Esophagus muscularis mucosa (tissue), 4 donors: ENCODE measurements around the gene OGDH. TPM values are rescaled to one million over a fixed set of nuclear protein-coding genes. Genes with fewer than 3 reads are reported as not detected.

Experiments used
- DNase-seq: peaks from one replicate; pipeline ENCODE4 v3.0.0-alpha.2; 2017; ENCODE audit errors: extremely low spot score
- H3K27ac ChIP-seq, 4 donors: fragments of 200-600 bp; sonication (generic); replicated peaks in 1 of 4; 1 replicate in 3 of 4; 2 replicates in 1 of 4; pipeline ENCODE4 v1.5.1; 2016 to 2019; ENCODE audit warnings: mild to moderate bottlenecking in 1 of 4
- H3K27me3 ChIP-seq, 4 donors: fragments of 200-600 bp; sonication (generic); one replicate each; pipeline versions ENCODE4 v1.5.1 to v1.6.0; 2016 to 2019
- H3K36me3 ChIP-seq, 4 donors: fragments of 200-600 bp; sonication (generic); one replicate each; pipeline ENCODE4 v1.5.1; 2016 to 2019
- H3K4me1 ChIP-seq, 4 donors: fragments of 200-600 bp; sonication (generic); one replicate each; pipeline ENCODE4 v1.5.1; 2016 to 2019
- H3K4me3 ChIP-seq, 4 donors: fragments of 200-600 bp; sonication (generic); 1 replicate in 2 of 4; 2 replicates in 2 of 4; pipeline ENCODE4 v1.5.1; 2016 to 2019; ENCODE audit warnings: mild to moderate bottlenecking in 4 of 4, moderate library complexity in 1 of 4
- H3K9me3 ChIP-seq, 4 donors: fragments of 200-600 bp; sonication (generic); 1 replicate in 3 of 4; 2 replicates in 1 of 4; pipeline ENCODE4 v1.5.1; 2016 to 2019
- EP300 ChIP-seq: sonication (generic); formaldehyde crosslinking; IDR thresholded peaks from one replicate; pipeline ENCODE4 v1.6.1; 2017; ENCODE audit warnings: antibody characterized with exemption
- POLR2A ChIP-seq: fragments of 450-650 bp; IDR thresholded peaks from one replicate; pipeline ENCODE4 v1.6.1; 2017; ENCODE audit warnings: antibody characterized with exemption, moderate library complexity, mild to moderate bottlenecking, low read depth
- POLR2AphosphoS5 ChIP-seq, 2 donors: sonication (generic); formaldehyde crosslinking; IDR thresholded peaks; one replicate each; pipeline ENCODE4 v1.6.1; 2017; ENCODE audit warnings: antibody characterized with exemption in 2 of 2
- WGBS: methylation state at CpG from one replicate; pipeline ENCODE4 v1.1.5; 2018; 5-methylcytosine and 5-hydroxymethylcytosine counted together
- intact Hi-C: fragments of 100-400 bp; cut with DNase I; formaldehyde crosslinking; loops from one replicate; pipeline ENCODE4 v1.15.1; 2023
- total RNA-seq, 4 donors: library from RNA; depleted of rRNA; stranded (reverse); fragments of >200 nt; gene quantifications; one replicate each; pipeline versions ENCODE4 v1.1.0 to v1.2.1, GENCODE V29; 2016
- TF ChIP-seq, protein P1 (sequence below), 3 experiments: fragments of 200-600 bp in 2 of 3; fragments of 450-650 bp in 1 of 3; sonication (generic) in 2 of 3; IDR thresholded peaks; one replicate each; pipeline ENCODE4 v1.5.1; 2017 to 2019; ENCODE audit warnings: antibody characterized with exemption in 3 of 3, mild to moderate bottlenecking in 2 of 3, moderate library complexity in 1 of 3

OGDH gene
- total RNA-seq, 4 donors from 2014 or later: 135 to 184 (median 145) TPM

DNA sequence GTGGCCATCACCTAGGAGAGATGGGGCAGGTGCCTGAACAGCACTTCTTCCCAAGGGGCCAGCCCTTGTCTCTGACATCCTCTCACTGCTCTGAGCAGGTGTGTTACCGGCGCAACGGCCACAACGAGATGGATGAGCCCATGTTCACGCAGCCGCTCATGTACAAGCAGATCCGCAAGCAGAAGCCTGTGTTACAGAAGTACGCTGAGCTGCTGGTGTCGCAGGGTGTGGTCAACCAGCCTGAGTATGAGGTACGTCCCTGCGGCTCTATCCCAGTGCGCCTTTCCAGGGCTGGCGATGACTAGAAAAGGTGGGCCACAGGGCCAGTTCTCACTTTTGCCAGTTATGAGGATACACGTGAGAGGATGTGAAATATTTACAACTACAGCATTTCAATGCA, 87.9 kb downstream of the OGDH start:
- no peak for DNase-seq
- H3K9me3 ChIP-seq: no peaks in the 10 kb centered on the region
- TF ChIP-seq POLR2AphosphoS5 (IDR thresholded peaks at IDR 0.05) (no peak), EP300 (no peak), POLR2A (no peak)
- TF ChIP-seq, protein P1, sequence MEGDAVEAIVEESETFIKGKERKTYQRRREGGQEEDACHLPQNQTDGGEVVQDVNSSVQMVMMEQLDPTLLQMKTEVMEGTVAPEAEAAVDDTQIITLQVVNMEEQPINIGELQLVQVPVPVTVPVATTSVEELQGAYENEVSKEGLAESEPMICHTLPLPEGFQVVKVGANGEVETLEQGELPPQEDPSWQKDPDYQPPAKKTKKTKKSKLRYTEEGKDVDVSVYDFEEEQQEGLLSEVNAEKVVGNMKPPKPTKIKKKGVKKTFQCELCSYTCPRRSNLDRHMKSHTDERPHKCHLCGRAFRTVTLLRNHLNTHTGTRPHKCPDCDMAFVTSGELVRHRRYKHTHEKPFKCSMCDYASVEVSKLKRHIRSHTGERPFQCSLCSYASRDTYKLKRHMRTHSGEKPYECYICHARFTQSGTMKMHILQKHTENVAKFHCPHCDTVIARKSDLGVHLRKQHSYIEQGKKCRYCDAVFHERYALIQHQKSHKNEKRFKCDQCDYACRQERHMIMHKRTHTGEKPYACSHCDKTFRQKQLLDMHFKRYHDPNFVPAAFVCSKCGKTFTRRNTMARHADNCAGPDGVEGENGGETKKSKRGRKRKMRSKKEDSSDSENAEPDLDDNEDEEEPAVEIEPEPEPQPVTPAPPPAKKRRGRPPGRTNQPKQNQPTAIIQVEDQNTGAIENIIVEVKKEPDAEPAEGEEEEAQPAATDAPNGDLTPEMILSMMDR (IDR thresholded peaks at IDR 0.05): no peak
- H3K27ac ChIP-seq: no peak overlapping the region
- intact Hi-C loops: no loop called here
- H3K27me3 ChIP-seq: no peaks in the 10 kb centered on the region
- H3K4me3 ChIP-seq: no peak overlapping the region
- WGBS: 94% methylated on average over 14 of the region's 14 CpGs
- peaks cover 46 to 97% (median 80%) of the 10 kb centered on the region in 4 donors for H3K36me3 ChIP-seq
- no peaks in the 10 kb centered on the region for H3K4me1 ChIP-seq

DNA sequence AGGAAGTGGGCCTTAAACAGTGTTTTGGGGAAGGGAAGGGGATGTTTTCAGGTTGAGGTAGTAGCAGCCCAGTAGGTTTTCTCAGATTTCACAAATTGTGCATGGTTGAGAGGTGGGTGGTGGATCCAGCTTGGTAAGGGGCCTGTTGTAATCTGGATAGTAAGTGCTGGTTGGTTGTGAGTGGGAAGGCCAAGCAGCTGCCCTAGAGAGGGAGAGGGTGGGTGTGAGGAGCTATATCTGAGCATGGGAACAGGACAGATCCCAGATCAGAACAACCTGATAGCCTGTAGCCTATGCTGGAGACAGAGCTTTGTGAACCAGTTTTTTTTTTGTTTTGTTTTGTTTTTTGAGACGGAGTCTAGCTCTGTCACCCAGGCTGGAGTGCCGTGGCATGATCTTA, 88.3 kb downstream of the OGDH start:
- Histone ChIP-seq H3K9me3 (no peaks in the 10 kb centered on the region), H3K4me1 (no peaks in the 10 kb centered on the region), H3K36me3 (peaks cover 48 to 97% (median 85%) of the 10 kb centered on the region in 4 donors), H3K27ac (no peak overlapping the region), H3K27me3 (no peaks in the 10 kb centered on the region), H3K4me3 (no peak overlapping the region)
- intact Hi-C loops: no loop called here
- DNase-seq: no peak
- 81% methylated on average over 2 of the region's 2 CpGs for WGBS
- TF ChIP-seq POLR2A (no peak), POLR2AphosphoS5 (IDR thresholded peaks at IDR 0.05) (no peak), EP300 (no peak)
- TF ChIP-seq, protein P1 (IDR thresholded peaks at IDR 0.05): no peak

DNA sequence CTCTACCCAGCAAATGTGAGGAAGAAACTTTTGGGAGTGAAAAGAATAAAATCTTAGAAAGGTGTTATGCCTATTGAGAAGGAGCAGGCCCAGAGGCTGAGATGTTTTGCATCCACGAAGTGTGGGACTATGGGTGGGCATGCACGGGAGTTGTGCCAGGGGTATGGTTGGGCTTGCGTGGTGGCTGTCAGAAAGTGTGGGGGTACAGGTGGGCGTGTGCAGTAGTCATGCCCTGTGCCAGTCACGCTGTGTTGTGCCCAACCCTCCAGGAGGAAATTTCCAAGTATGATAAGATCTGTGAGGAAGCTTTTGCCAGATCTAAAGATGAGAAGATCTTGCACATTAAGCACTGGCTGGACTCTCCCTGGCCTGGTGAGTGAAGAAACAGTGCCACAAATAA, 89.3 kb downstream of the OGDH start:
- H3K9me3 ChIP-seq: no peaks in the 10 kb centered on the region
- DNase-seq: no peak
- no peak overlapping the region for H3K4me3 ChIP-seq
- TF ChIP-seq POLR2A: no peak
- TF ChIP-seq, protein P1 (IDR thresholded peaks at IDR 0.05): no peak
- no peak for TF ChIP-seq POLR2AphosphoS5 (IDR thresholded peaks at IDR 0.05)
- TF ChIP-seq EP300: no peak
- no peaks in the 10 kb centered on the region for H3K4me1 ChIP-seq
- peaks cover 58 to 97% (median 86%) of the 10 kb centered on the region in 4 donors for H3K36me3 ChIP-seq
- no peaks in the 10 kb centered on the region for H3K27me3 ChIP-seq
- no peak overlapping the region for H3K27ac ChIP-seq
- 93% methylated on average over 4 of the region's 5 CpGs for WGBS
- intact Hi-C loops: no loop called here

DNA sequence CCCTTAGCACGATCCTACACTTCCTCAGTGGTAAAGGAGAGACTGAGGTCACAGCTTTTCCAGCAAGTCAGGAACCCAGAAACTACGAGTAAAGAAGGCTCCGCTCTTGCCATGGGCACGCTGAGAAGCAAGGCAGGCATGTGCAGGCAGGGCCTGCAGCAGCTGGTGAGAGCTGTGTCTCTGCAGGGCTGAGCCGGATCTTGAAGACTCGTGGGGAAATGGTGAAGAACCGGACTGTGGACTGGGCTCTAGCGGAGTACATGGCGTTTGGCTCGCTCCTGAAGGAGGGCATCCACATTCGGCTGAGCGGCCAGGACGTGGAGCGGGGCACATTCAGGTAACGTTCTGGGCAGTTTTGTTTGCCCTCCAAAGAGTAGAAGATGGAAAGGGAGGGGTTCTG, 90.3 kb downstream of the OGDH start:
- intact Hi-C loops: no loop called here
- Histone ChIP-seq H3K27me3 (no peaks in the 10 kb centered on the region), H3K9me3 (no peaks in the 10 kb centered on the region), H3K36me3 (peaks cover 66 to 98% (median 88%) of the 10 kb centered on the region in 4 donors), H3K27ac (no peak overlapping the region), H3K4me3 (no peak overlapping the region), H3K4me1 (no peaks in the 10 kb centered on the region)
- DNase-seq: no peak
- 97% methylated on average over 15 of the region's 15 CpGs for WGBS
- TF ChIP-seq POLR2A (no peak), EP300 (no peak), POLR2AphosphoS5 (IDR thresholded peaks at IDR 0.05) (no peak)
- TF ChIP-seq, protein P1 (IDR thresholded peaks at IDR 0.05): no peak
